ELF-1 (cell line): ENCODE measurements around the gene TARBP2.
"Not testable (repeated sequence)": the region's sequence is repeated elsewhere in the genome, so short reads cannot be mapped to it uniquely, and the experiment has no call there.

Source experiments
- DNase-seq: peaks from one replicate; pipeline ENCODE4 v3.0.0-alpha.2; 2016; ENCODE audit warnings: low read depth, low spot score

Gene TARBP2

GRCh38 chr12:53513712-53514410, 12.8 kb downstream of the TARBP2 start:
- DNase-seq = no peak

- no peak for DNase-seq
Measured at GRCh38 chr12:53514628-53515290, 13.7 kb downstream of the TARBP2 start.

GRCh38 chr12:53515291-53515680, 14.2 kb downstream of the TARBP2 start:
- DNase-seq = no peak

- DNase-seq = no peak
Measured at GRCh38 chr12:53516758-53517455, 15.8 kb downstream of the TARBP2 start.

- no peak for DNase-seq
Measured at GRCh38 chr12:53518381-53518780, 17.3 kb downstream of the TARBP2 start.

- DNase-seq = no peak
Measured at GRCh38 chr12:53523131-53523530, 22.0 kb downstream of the TARBP2 start.

GRCh38 chr12:53524476-53524875, 23.4 kb downstream of the TARBP2 start:
- no peak for DNase-seq

- no peak for DNase-seq
Measured at GRCh38 chr12:53530061-53530460, 29.0 kb downstream of the TARBP2 start.

GRCh38 chr12:53530920-53531319, 29.8 kb downstream of the TARBP2 start:
- no peak for DNase-seq

GRCh38 chr12:53532021-53532420, 30.9 kb downstream of the TARBP2 start:
- no peak for DNase-seq

GRCh38 chr12:53532524-53533445, 31.7 kb downstream of the TARBP2 start:
- no peak for DNase-seq

- no peak for DNase-seq
Measured at GRCh38 chr12:53533471-53533870, 32.4 kb downstream of the TARBP2 start.

GRCh38 chr12:53536962-53537361, 35.9 kb downstream of the TARBP2 start:
- no peak for DNase-seq

GRCh38 chr12:53538209-53538689, 37.2 kb downstream of the TARBP2 start:
- DNase-seq = peak; percentile 4

- no peak for DNase-seq
Measured at GRCh38 chr12:53539526-53539925, 38.4 kb downstream of the TARBP2 start.

- DNase-seq = peak; percentile 63
Measured at GRCh38 chr12:53543539-53543938, 42.5 kb downstream of the TARBP2 start.

- not testable (repeated sequence) for DNase-seq
Measured at GRCh38 chr12:53548354-53548753, 47.3 kb downstream of the TARBP2 start.

GRCh38 chr12:53550131-53550530, 49.0 kb downstream of the TARBP2 start:
- DNase-seq = not testable (repeated sequence)

- DNase-seq = no peak
Measured at GRCh38 chr12:53550595-53550994, 49.5 kb downstream of the TARBP2 start.

- no peak for DNase-seq
Measured at GRCh38 chr12:53551889-53552291, 50.8 kb downstream of the TARBP2 start.
